SU-DHL-6 (cell line): Measurements from ENCODE around the gene GSC2.

ENCODE experiments used
- EZH2phosphoT487 ChIP-seq: fragments of 200-600 bp; sonication (generic), shearing (Covaris generic); conservative IDR thresholded peaks from 2 replicates; pipeline ENCODE4 v1.6.1; 2018; ENCODE audit warnings: mild to moderate bottlenecking, antibody characterized with exemption, low read length, moderate library complexity, mixed read lengths
- TF ChIP-seq, protein P1 (sequence below): fragments of 200-600 bp; sonication (generic); IDR thresholded peaks from one replicate; pipeline ENCODE4 v1.5.1; 2017; ENCODE audit warnings: antibody characterized with exemption, mild to moderate bottlenecking, low read length, moderate library complexity; ENCODE audit not compliant: insufficient read depth, poor library complexity, severe bottlenecking

DNA sequence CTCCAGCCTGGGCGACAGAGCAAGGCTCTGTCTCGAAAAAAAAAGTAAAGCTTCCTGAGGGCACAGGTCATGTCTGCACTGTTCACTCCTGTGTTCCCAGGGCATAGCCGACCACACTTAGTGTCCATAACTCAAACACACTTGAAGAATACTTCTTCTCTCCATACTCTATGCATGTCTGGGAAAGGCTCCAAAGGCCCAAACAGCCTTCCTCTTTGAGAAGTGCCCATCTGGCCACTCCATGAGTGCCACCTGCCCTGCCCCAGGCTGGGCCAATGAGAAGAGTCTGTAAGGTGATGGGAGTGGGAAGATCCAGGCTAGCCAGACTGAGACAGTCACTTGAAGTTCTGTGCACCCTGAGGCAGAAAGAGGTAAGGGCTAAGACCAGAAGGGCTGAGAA, 52.6 kb downstream of the GSC2 start:
- TF ChIP-seq, protein P1, sequence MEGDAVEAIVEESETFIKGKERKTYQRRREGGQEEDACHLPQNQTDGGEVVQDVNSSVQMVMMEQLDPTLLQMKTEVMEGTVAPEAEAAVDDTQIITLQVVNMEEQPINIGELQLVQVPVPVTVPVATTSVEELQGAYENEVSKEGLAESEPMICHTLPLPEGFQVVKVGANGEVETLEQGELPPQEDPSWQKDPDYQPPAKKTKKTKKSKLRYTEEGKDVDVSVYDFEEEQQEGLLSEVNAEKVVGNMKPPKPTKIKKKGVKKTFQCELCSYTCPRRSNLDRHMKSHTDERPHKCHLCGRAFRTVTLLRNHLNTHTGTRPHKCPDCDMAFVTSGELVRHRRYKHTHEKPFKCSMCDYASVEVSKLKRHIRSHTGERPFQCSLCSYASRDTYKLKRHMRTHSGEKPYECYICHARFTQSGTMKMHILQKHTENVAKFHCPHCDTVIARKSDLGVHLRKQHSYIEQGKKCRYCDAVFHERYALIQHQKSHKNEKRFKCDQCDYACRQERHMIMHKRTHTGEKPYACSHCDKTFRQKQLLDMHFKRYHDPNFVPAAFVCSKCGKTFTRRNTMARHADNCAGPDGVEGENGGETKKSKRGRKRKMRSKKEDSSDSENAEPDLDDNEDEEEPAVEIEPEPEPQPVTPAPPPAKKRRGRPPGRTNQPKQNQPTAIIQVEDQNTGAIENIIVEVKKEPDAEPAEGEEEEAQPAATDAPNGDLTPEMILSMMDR: no peak
- no peak for TF ChIP-seq EZH2phosphoT487
